Uterus (tissue), 2 donors: ENCODE results near the gene CCDC171.

Experiments
- POLR2A ChIP-seq, 2 donors: fragments of 450-650 bp; IDR thresholded peaks; one replicate each; pipeline ENCODE4 v1.6.1; 2016; ENCODE audit warnings: antibody characterized with exemption in 2 of 2, mild to moderate bottlenecking in 1 of 2, moderate library complexity in 1 of 2
- TF ChIP-seq, protein P1 (sequence below), 4 experiments: fragments of 200-600 bp in 2 of 4; fragments of 450-650 bp in 2 of 4; sonication (generic) in 2 of 4; IDR thresholded peaks; one replicate each; pipeline ENCODE4 v1.5.1; 2016 to 2019; ENCODE audit warnings: antibody characterized with exemption in 4 of 4, mild to moderate bottlenecking in 2 of 4, moderate library complexity in 1 of 4

DNA sequence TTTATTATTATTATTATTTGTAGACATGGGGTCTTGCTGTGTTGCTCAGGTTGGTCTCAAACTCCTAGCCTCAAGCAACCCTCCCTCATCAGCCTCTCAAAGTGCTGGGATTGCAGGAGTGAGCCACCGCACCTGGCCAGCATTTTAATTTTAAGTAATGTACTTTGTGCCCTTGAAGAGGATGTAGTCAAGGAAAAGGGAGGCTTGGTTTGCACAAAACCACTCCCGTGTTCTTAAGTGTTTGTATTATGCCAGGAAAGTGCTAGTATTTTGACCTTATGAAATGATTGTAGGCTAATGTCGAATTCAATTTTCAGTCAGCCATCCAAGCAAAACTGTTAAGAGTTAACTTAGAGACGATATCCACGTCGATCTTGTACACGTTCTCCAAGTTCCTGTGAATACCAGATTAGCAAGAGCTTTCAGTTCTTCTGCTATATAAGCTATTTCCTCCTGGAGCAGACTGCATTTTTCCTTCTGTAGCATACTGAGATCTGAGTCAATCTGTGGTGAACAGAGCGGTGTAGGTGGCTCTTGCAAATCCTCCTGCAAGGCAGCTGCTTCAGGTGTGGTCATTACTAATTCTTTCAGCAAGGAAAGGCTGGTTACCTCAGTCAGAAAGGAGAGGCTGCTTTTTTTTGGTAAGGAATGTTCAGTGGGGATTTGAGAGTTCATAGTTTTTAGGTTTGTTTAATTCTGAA is 23.7 kb downstream of the CCDC171 start:
- TF ChIP-seq, protein P1, sequence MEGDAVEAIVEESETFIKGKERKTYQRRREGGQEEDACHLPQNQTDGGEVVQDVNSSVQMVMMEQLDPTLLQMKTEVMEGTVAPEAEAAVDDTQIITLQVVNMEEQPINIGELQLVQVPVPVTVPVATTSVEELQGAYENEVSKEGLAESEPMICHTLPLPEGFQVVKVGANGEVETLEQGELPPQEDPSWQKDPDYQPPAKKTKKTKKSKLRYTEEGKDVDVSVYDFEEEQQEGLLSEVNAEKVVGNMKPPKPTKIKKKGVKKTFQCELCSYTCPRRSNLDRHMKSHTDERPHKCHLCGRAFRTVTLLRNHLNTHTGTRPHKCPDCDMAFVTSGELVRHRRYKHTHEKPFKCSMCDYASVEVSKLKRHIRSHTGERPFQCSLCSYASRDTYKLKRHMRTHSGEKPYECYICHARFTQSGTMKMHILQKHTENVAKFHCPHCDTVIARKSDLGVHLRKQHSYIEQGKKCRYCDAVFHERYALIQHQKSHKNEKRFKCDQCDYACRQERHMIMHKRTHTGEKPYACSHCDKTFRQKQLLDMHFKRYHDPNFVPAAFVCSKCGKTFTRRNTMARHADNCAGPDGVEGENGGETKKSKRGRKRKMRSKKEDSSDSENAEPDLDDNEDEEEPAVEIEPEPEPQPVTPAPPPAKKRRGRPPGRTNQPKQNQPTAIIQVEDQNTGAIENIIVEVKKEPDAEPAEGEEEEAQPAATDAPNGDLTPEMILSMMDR (IDR thresholded peaks at IDR 0.05), result no peak
- no peak for TF ChIP-seq POLR2A (IDR thresholded peaks at IDR 0.05)
